Left lung (tissue), 10 donors: ENCODE data around the gene DCTN3. TPM values are rescaled to one million over a fixed set of nuclear protein-coding genes. Genes with fewer than 3 reads are reported as not detected.

Source experiments
- ATAC-seq: fragments of 200-7000 bp; cut with Tn5 transposase; one replicate; pipeline ENCODE4 v1.9.1; 2020; ENCODE audit warnings: moderate library complexity
- DNase-seq, 4 donors: peaks; one replicate each; pipeline ENCODE4 v3.0.0-alpha.2; 2013 to 2020
- H3K27ac ChIP-seq, 2 donors: fragments of 200-600 bp; sonication (generic) in 1 of 2; one replicate each; pipeline versions ENCODE4 v1.5.0 to v1.8.0; 2020 to 2021
- H3K27me3 ChIP-seq, 2 donors: fragments of 200-600 bp; sonication (generic) in 1 of 2; one replicate each; pipeline versions ENCODE4 v1.5.0 to v1.8.0; 2020 to 2021
- H3K36me3 ChIP-seq, 2 donors: fragments of 200-600 bp; sonication (generic) in 1 of 2; one replicate each; pipeline versions ENCODE4 v1.5.0 to v1.8.0; 2020 to 2021
- H3K4me1 ChIP-seq, 2 donors: fragments of 200-600 bp; one replicate each; pipeline ENCODE4 v1.8.0; 2021
- H3K4me3 ChIP-seq, 2 donors: fragments of 200-600 bp; sonication (generic) in 1 of 2; one replicate each; pipeline versions ENCODE4 v1.5.0 to v1.8.0; 2020 to 2021; ENCODE audit warnings: mild to moderate bottlenecking in 1 of 2
- H3K9me3 ChIP-seq, 2 donors: fragments of 200-600 bp; sonication (generic) in 1 of 2; one replicate each; pipeline versions ENCODE4 v1.5.0 to v1.8.0; 2020 to 2021
- intact Hi-C, 2 donors: fragments of 100-400 bp; cut with DNase I; formaldehyde crosslinking; loops; one replicate each; pipeline versions ENCODE4 v1.11.2 to v1.14.2; 2022
- polyA plus RNA-seq, 6 donors: library from polyadenylated mRNA; unstranded; fragments of 120-200 nt; gene quantifications; one replicate each; pipeline ENCODE4 v1.2.1, GENCODE V29; 2013; ENCODE audit not compliant: insufficient read length in 6 of 6
- total RNA-seq, 2 donors: library from RNA; stranded (reverse); fragmentation: NEBNext Ultra II Directional; extraction: Animal tissue kit (Norgen Biotek cat#: 25700); gene quantifications; one replicate each; pipeline ENCODE4 v1.2.1, GENCODE V29; 2021
- TF ChIP-seq, protein P1 (sequence below), 2 donors: fragments of 200-600 bp; sonication (generic) in 1 of 2; IDR thresholded peaks; one replicate each; pipeline versions ENCODE4 v1.5.0 to v1.8.0; 2021; ENCODE audit warnings: antibody characterized with exemption in 2 of 2
- donor health status: DM: no; HTN: yes; CAD: no.
- donor health status: DM: no; HTN: no; CAD: no.

DCTN3 gene
- total and polyA plus RNA-seq, 8 donors, result 69.8 to 111 (median 91.4) TPM

GRCh38 chr9:34575862-34576596, 44.3 kb downstream of the DCTN3 start:
- TF ChIP-seq, protein P1, sequence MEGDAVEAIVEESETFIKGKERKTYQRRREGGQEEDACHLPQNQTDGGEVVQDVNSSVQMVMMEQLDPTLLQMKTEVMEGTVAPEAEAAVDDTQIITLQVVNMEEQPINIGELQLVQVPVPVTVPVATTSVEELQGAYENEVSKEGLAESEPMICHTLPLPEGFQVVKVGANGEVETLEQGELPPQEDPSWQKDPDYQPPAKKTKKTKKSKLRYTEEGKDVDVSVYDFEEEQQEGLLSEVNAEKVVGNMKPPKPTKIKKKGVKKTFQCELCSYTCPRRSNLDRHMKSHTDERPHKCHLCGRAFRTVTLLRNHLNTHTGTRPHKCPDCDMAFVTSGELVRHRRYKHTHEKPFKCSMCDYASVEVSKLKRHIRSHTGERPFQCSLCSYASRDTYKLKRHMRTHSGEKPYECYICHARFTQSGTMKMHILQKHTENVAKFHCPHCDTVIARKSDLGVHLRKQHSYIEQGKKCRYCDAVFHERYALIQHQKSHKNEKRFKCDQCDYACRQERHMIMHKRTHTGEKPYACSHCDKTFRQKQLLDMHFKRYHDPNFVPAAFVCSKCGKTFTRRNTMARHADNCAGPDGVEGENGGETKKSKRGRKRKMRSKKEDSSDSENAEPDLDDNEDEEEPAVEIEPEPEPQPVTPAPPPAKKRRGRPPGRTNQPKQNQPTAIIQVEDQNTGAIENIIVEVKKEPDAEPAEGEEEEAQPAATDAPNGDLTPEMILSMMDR (IDR thresholded peaks at IDR 0.05), result no peak

DNA sequence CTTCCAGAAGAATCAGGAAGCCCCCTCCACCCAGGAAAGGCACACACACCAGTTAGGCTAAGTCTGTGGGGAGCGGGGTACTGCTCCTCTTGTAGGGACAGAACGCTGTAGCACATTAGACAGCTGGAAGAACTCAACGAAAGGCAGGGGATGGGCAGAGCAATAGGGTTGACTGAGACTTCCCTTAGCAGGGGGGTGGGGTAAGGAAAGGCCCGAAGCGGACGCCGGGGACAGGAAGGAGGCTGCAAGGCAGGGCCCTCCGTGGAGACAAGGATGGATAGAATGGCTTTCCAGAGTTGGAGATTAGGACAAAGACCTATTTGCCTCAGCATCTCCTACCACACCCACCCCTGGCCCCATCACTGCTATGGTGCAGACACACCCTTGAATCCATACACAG, 45.1 kb downstream of the DCTN3 start:
- Histone ChIP-seq H3K9me3 (no peaks in the 10 kb centered on the region), H3K36me3 (no peaks in the 10 kb centered on the region), H3K4me3 (no peak overlapping the region), H3K27me3 (peaks cover 12 to 70% of the 10 kb centered on the region in 2 donors), H3K4me1 (peaks cover 0 to 7% of the 10 kb centered on the region in 2 donors), H3K27ac (no peak overlapping the region)
- TF ChIP-seq, protein P1 (IDR thresholded peaks at IDR 0.05), result no peak
- intact Hi-C loops, result no loop called here
- ATAC-seq (no peak), DNase-seq (no peak)

More at GRCh38 chr9:34575862-34576596, 44.3 kb downstream of the DCTN3 start:
- H3K27me3 ChIP-seq, result peaks cover 12 to 78% of the 10 kb centered on the region in 2 donors
- no peaks in the 10 kb centered on the region for H3K36me3 ChIP-seq
- H3K4me1 ChIP-seq, result peaks cover 0 to 7% of the 10 kb centered on the region in 2 donors
- ATAC-seq (peak; percentile 15), DNase-seq (no peak)
- H3K4me3 ChIP-seq, result no peak overlapping the region
- no peaks in the 10 kb centered on the region for H3K9me3 ChIP-seq
- intact Hi-C loops, result no loop called here
- H3K27ac ChIP-seq, result no peak overlapping the region

DNA sequence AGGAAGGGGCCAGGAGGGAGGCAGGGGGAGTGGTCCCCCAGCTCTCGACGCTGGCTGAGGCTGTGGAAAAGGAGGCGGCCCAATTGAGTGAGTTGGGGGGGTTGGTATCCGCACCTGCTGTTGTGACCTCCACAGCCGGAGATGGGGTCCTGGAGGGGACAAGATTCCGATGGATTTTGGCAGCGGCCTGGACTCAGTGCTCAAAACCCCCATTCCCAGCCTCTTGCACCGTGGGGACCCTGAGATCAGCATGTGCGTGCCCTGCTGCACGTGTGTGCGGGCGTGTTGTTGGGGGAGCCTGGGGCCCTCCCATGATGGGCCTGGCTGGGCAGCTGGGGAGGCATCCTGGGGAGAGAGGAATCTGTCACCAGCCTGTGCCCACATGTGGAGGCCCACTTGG, 45.7 kb downstream of the DCTN3 start:
- Histone ChIP-seq H3K27me3 (peaks cover 12 to 64% of the 10 kb centered on the region in 2 donors), H3K4me3 (no peak overlapping the region), H3K27ac (no peak overlapping the region), H3K9me3 (no peaks in the 10 kb centered on the region), H3K4me1 (peaks cover 0 to 7% of the 10 kb centered on the region in 2 donors), H3K36me3 (no peaks in the 10 kb centered on the region)
- no peak for ATAC-seq
- DNase-seq, result no peak
- intact Hi-C loops, result no loop called here
- TF ChIP-seq, protein P1 (IDR thresholded peaks at IDR 0.05), result no peak

- DNase-seq (peak in 1 of 4 donors; percentile 54), ATAC-seq (no peak)
- H3K27me3 ChIP-seq, result peaks cover 8 to 63% of the 10 kb centered on the region in 2 donors
- TF ChIP-seq, protein P1 (IDR thresholded peaks at IDR 0.05), result no peak
- no peaks in the 10 kb centered on the region for H3K9me3 ChIP-seq
- no peak overlapping the region for H3K4me3 ChIP-seq
- H3K27ac ChIP-seq, result no peak overlapping the region
- peaks cover 0 to 7% of the 10 kb centered on the region in 2 donors for H3K4me1 ChIP-seq
- intact Hi-C loops, result no loop called here
- H3K36me3 ChIP-seq, result no peaks in the 10 kb centered on the region
Observed at GRCh38 chr9:34573599-34574325, 46.5 kb downstream of the DCTN3 start.

GRCh38 chr9:34572628-34573027, 47.7 kb downstream of the DCTN3 start:
- ATAC-seq, result no peak
- no peak for DNase-seq
- H3K27ac ChIP-seq, result no peak overlapping the region
- no peaks in the 10 kb centered on the region for H3K9me3 ChIP-seq
- peaks cover 0 to 63% of the 10 kb centered on the region in 2 donors for H3K27me3 ChIP-seq
- H3K36me3 ChIP-seq, result no peaks in the 10 kb centered on the region
- H3K4me1 ChIP-seq, result no peaks in the 10 kb centered on the region
- intact Hi-C loops, result no loop called here
- TF ChIP-seq, protein P1 (IDR thresholded peaks at IDR 0.05), result no peak
- H3K4me3 ChIP-seq, result no peak overlapping the region
